Stimulated activated CD8-positive, alpha-beta memory T cell treated with anti-CD3 and anti-CD28 coated beads, Interleukin-7, amount 100 ng/mL, for 48 hours (primary cell): ENCODE results near the gene MTCL1.

ENCODE experiments used
- DNase-seq, 2 donors: peaks; one replicate each; pipeline ENCODE4 v3.0.0-alpha.2; 2020; ENCODE audit warnings: low read depth in 1 of 2; ENCODE audit errors: extremely low read depth in 1 of 2

The MTCL1 gene

GRCh38 chr18:8854962-8855361, 149.6 kb downstream of the MTCL1 start:
- no peak for DNase-seq

- DNase-seq: no peak
Observed at GRCh38 chr18:8856212-8856611, 150.9 kb downstream of the MTCL1 start.

GRCh38 chr18:8856769-8857393, 151.5 kb downstream of the MTCL1 start:
- DNase-seq: no peak

GRCh38 chr18:8857806-8858205, 152.4 kb downstream of the MTCL1 start:
- no peak for DNase-seq

- no peak for DNase-seq
Observed at GRCh38 chr18:8858888-8859511, 153.6 kb downstream of the MTCL1 start.

- DNase-seq: no peak
Observed at GRCh38 chr18:8860845-8861642, 155.7 kb downstream of the MTCL1 start.

- no peak for DNase-seq
Observed at GRCh38 chr18:8863427-8863826, 158.1 kb downstream of the MTCL1 start.

GRCh38 chr18:8865934-8866333, 160.6 kb downstream of the MTCL1 start:
- DNase-seq: no peak

- DNase-seq: no peak
Observed at GRCh38 chr18:8866679-8867078, 161.3 kb downstream of the MTCL1 start.

GRCh38 chr18:8868276-8868675, 162.9 kb downstream of the MTCL1 start:
- DNase-seq: no peak

- DNase-seq: no peak
Observed at GRCh38 chr18:8868779-8869415, 163.5 kb downstream of the MTCL1 start.

- DNase-seq: no peak
Observed at GRCh38 chr18:8869696-8870095, 164.3 kb downstream of the MTCL1 start.

- no peak for DNase-seq
Observed at GRCh38 chr18:8870528-8870927, 165.2 kb downstream of the MTCL1 start.

- DNase-seq: no peak
Observed at GRCh38 chr18:8871489-8871888, 166.1 kb downstream of the MTCL1 start.

GRCh38 chr18:8874872-8875271, 169.5 kb downstream of the MTCL1 start:
- no peak for DNase-seq

GRCh38 chr18:8876887-8877286, 171.5 kb downstream of the MTCL1 start:
- DNase-seq: no peak

- no peak for DNase-seq
Observed at GRCh38 chr18:8881103-8881502, 175.7 kb downstream of the MTCL1 start.
